Memory B cell (primary cell): ENCODE measurements around the gene JMJD6.
A peak's percentile ranks its signal among the peaks of the same experiment; 100 is the strongest.

Source experiments
- ATAC-seq: fragments of 150-1000 bp; cut with Tn5 transposase; 2 replicates; pipeline ENCODE4 v1.10.0; 2021; ENCODE audit warnings: low read depth, mild to moderate bottlenecking, moderate library complexity
- DNase-seq, 2 donors: peaks; one replicate each; pipeline ENCODE4 v3.0.0; 2022; ENCODE audit warnings: low spot score in 2 of 2
- H3K27ac Mint-ChIP-seq: one replicate; pipeline ENCODE4 v1.8.0; 2022; ENCODE audit warnings: mild to moderate bottlenecking, moderate library complexity, mixed read lengths
- H3K27me3 Mint-ChIP-seq: one replicate; pipeline ENCODE4 v1.8.0; 2022; ENCODE audit warnings: mixed read lengths
- H3K36me3 Mint-ChIP-seq: one replicate; pipeline ENCODE4 v1.8.0; 2022; ENCODE audit warnings: mild to moderate bottlenecking, mixed read lengths
- H3K4me1 Mint-ChIP-seq: one replicate; pipeline ENCODE4 v1.8.0; 2022; ENCODE audit warnings: mixed read lengths
- H3K4me3 Mint-ChIP-seq: one replicate; pipeline ENCODE4 v1.8.0; 2022; ENCODE audit warnings: mild to moderate bottlenecking, moderate library complexity, mixed read lengths
- H3K9me3 Mint-ChIP-seq: one replicate; pipeline ENCODE4 v1.8.0; 2022; ENCODE audit warnings: mixed read lengths

JMJD6 gene

DNA sequence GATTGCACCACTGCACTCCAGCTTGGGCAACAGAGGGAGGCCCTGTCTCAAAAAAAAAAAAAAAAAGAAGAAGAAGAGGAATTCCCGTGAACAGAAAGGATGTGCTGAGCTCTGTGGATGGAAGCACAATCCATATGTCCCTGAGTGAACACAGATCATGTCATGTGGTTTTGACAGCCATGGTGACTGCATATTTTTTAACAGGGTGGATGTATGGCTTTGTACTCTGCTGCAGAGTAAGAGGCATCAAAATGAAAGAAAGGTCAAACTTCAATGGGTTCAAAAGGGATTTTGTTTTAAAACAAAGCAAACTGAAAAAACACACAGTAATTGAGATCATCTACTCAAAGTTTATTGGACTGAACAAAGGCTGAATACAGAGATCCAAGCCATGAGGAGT, 47.2 kb downstream of the JMJD6 start:
- DNase-seq (no peak), ATAC-seq (no peak)
- Mint-ChIP-seq H3K9me3 (no peaks in the 10 kb centered on the region), H3K27ac (no peak overlapping the region), H3K4me3 (no peak overlapping the region), H3K27me3 (peaks cover 6% of the 10 kb centered on the region), H3K36me3 (no peaks in the 10 kb centered on the region), H3K4me1 (no peaks in the 10 kb centered on the region)

DNA sequence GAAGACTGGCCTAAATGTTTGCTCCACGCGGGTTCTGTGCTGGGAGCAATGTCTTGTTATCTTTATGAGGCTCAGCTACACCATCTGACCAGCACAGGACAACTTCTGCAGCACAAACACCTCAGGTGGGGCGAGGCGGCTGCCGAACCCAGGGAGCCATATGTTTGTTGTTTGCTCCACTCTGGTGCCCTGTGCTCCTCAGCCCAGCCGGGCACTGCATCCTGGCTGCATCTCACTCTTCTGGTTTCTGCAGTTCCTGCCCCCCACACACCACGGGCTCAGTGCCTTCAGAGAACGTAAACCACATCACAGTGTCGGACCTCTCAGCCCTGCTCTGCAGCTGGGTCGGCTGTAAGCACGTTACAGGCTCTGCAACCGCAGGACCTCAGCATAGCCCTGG, 48.1 kb downstream of the JMJD6 start:
- H3K4me1 Mint-ChIP-seq, result no peaks in the 10 kb centered on the region
- no peaks in the 10 kb centered on the region for H3K36me3 Mint-ChIP-seq
- no peaks in the 10 kb centered on the region for H3K9me3 Mint-ChIP-seq
- no peak overlapping the region for H3K4me3 Mint-ChIP-seq
- DNase-seq, result no peak
- ATAC-seq, result no peak
- H3K27ac Mint-ChIP-seq, result no peak overlapping the region
- H3K27me3 Mint-ChIP-seq, result peaks cover 5% of the 10 kb centered on the region

DNA sequence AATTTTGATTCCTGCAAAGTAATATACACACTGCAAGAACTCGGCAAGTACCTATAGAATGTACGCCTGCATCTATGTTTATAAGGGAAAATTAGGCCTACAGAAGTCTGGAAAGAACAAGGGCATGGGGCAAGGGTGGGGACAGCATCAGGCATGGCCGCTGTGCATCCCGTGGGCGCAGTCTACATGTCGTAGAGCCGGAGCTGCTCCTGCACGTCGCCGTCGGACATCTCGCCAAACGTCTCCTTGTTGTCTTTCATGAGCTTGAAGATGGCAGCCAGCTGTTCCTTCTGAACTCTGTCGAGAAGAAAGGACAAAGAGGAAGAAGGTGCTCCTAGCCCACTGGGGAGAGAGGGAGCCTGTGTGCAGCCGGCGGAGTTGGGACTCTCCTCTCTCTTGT, 49.0 kb downstream of the JMJD6 start:
- DNase-seq (no peak), ATAC-seq (no peak)
- Mint-ChIP-seq H3K4me1 (peaks cover 2% of the 10 kb centered on the region), H3K36me3 (no peaks in the 10 kb centered on the region), H3K27ac (no peak overlapping the region), H3K27me3 (peaks cover 5% of the 10 kb centered on the region), H3K4me3 (no peak overlapping the region), H3K9me3 (no peaks in the 10 kb centered on the region)

DNA sequence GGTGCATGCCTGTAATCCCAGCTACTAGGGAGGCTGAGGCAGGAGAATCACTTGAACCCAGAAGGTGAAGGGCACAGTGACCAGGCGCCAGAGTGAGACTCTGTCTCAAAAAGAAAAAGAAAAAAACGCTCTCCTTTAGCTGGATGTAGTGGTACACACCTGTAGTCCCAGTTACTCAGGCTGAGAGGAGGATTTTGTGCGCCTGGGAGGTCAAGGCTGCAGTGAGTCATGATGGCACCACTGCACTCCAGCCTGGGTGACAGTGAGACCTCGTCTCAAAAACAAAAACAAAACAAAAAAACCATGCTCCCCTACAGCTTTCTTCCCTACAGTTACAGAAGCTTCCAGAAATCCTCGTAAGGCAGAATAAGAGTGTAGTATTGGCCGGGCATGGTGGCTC, 49.8 kb downstream of the JMJD6 start:
- no peaks in the 10 kb centered on the region for H3K36me3 Mint-ChIP-seq
- H3K27ac Mint-ChIP-seq, result no peak overlapping the region
- no peaks in the 10 kb centered on the region for H3K9me3 Mint-ChIP-seq
- DNase-seq, result no peak
- no peak for ATAC-seq
- no peak overlapping the region for H3K4me3 Mint-ChIP-seq
- H3K4me1 Mint-ChIP-seq, result peaks cover 4% of the 10 kb centered on the region
- peaks cover 1% of the 10 kb centered on the region for H3K27me3 Mint-ChIP-seq

GRCh38 chr17:76675648-76676047, 50.8 kb downstream of the JMJD6 start:
- DNase-seq (no peak), ATAC-seq (no peak)
- Mint-ChIP-seq H3K27me3 (peaks cover 1% of the 10 kb centered on the region), H3K9me3 (no peaks in the 10 kb centered on the region), H3K36me3 (no peaks in the 10 kb centered on the region), H3K27ac (no peak overlapping the region), H3K4me1 (peaks cover 9% of the 10 kb centered on the region), H3K4me3 (no peak overlapping the region)

GRCh38 chr17:76674600-76674999, 51.8 kb downstream of the JMJD6 start:
- DNase-seq, result no peak
- peaks cover 2% of the 10 kb centered on the region for H3K9me3 Mint-ChIP-seq
- peaks cover 1% of the 10 kb centered on the region for H3K27me3 Mint-ChIP-seq
- peaks cover 10% of the 10 kb centered on the region for H3K4me1 Mint-ChIP-seq
- peaks cover 3% of the 10 kb centered on the region for H3K36me3 Mint-ChIP-seq
- no peak overlapping the region for H3K4me3 Mint-ChIP-seq
- H3K27ac Mint-ChIP-seq, result no peak overlapping the region
- no peak for ATAC-seq

- ATAC-seq (no peak), DNase-seq (no peak)
- H3K9me3 Mint-ChIP-seq, result peaks cover 2% of the 10 kb centered on the region
- H3K4me3 Mint-ChIP-seq, result no peak overlapping the region
- H3K36me3 Mint-ChIP-seq, result peaks cover 3% of the 10 kb centered on the region
- peaks cover 1% of the 10 kb centered on the region for H3K27me3 Mint-ChIP-seq
- peaks cover 10% of the 10 kb centered on the region for H3K4me1 Mint-ChIP-seq
- no peak overlapping the region for H3K27ac Mint-ChIP-seq
These were observed 52.7 kb downstream of the JMJD6 start for GRCh38 chr17:76673729-76674128.

DNA sequence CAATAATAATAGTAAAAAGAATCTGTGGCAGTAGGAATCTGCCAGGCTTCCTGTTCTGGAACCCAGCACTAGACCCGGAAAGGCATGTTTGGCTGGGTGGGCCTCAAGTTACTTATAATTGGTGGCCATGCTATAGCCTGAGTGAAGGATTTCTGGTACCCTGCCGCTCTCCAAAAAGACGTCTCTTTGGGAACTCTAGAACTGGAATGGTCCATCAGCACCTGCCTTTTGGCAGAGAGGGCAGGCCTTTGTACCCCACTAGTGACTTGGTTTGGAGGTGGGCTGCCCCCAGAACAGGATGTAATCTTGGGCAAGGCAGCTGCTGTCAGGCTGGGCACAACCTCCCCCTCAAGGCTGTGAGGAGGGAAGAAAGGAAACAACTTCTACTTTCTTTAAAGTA, 53.5 kb downstream of the JMJD6 start:
- DNase-seq, result no peak
- ATAC-seq, result no peak
- Mint-ChIP-seq H3K4me1 (peaks cover 10% of the 10 kb centered on the region), H3K4me3 (no peak overlapping the region), H3K27me3 (peaks cover 1% of the 10 kb centered on the region), H3K36me3 (peaks cover 3% of the 10 kb centered on the region), H3K27ac (no peak overlapping the region), H3K9me3 (peaks cover 2% of the 10 kb centered on the region)

GRCh38 chr17:76672270-76672851, 54.0 kb downstream of the JMJD6 start:
- H3K27me3 Mint-ChIP-seq, result peaks cover 2% of the 10 kb centered on the region
- DNase-seq (no peak), ATAC-seq (no peak)
- peak overlapping the region; percentile 87 for H3K4me3 Mint-ChIP-seq
- peaks cover 10% of the 10 kb centered on the region for H3K4me1 Mint-ChIP-seq
- peak overlapping the region; percentile 81 for H3K27ac Mint-ChIP-seq
- H3K36me3 Mint-ChIP-seq, result peaks cover 3% of the 10 kb centered on the region
- H3K9me3 Mint-ChIP-seq, result peaks cover 2% of the 10 kb centered on the region

- H3K9me3 Mint-ChIP-seq, result peaks cover 2% of the 10 kb centered on the region
- ATAC-seq, result no peak
- peaks cover 3% of the 10 kb centered on the region for H3K36me3 Mint-ChIP-seq
- peaks cover 10% of the 10 kb centered on the region for H3K4me1 Mint-ChIP-seq
- peaks cover 6% of the 10 kb centered on the region for H3K27me3 Mint-ChIP-seq
- peak overlapping the region; percentile 87 for H3K4me3 Mint-ChIP-seq
- peak overlapping the region; percentile 81 for H3K27ac Mint-ChIP-seq
- no peak for DNase-seq
These were observed 54.5 kb downstream of the JMJD6 start for GRCh38 chr17:76671912-76672262.

DNA sequence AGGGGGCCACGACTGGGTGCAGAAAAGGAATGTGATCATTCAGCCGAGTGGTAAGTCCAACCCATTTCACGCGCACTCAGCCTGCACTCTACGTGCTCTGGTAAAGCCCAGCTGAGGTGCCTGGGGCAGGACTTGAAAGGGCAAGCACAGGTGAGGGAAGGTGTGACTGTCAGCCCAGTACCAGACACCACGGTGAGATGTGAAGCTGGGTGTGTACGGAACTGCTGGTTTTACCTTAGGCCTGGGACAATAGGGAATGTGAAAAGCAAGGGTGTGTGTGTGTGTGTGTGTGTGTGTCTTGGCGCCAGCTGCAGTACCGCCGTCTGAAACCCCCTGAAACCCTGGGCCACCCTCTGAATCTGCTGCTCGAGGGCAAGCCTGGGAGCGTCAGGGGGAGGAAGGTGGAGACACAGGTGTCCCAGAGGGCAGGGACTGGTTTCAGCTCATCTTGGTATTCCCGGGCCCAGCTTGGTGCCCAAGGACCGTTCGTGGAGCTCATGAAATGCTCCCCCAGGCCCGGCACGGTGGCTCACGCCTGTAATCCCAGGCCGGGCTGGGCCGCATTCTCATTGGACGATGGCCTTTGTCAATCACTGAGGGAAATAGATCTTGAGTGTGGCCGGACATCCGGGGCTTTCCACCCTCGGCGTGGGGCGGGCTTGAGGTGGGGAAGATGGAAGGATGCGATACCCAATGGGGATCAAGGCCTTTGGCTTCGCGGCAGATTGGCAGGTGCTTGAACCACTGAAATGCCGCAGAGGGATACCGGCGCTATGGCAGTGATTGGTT, 55.1 kb downstream of the JMJD6 start:
- peaks cover 2% of the 10 kb centered on the region for H3K9me3 Mint-ChIP-seq
- H3K36me3 Mint-ChIP-seq, result peaks cover 3% of the 10 kb centered on the region
- ATAC-seq (peak; percentile 98), DNase-seq (peak; percentile 95 to 98)
- peak overlapping the region; percentile 81 for H3K27ac Mint-ChIP-seq
- peaks cover 10% of the 10 kb centered on the region for H3K4me1 Mint-ChIP-seq
- H3K27me3 Mint-ChIP-seq, result peaks cover 6% of the 10 kb centered on the region
- H3K4me3 Mint-ChIP-seq, result peak overlapping the region; percentile 87

DNA sequence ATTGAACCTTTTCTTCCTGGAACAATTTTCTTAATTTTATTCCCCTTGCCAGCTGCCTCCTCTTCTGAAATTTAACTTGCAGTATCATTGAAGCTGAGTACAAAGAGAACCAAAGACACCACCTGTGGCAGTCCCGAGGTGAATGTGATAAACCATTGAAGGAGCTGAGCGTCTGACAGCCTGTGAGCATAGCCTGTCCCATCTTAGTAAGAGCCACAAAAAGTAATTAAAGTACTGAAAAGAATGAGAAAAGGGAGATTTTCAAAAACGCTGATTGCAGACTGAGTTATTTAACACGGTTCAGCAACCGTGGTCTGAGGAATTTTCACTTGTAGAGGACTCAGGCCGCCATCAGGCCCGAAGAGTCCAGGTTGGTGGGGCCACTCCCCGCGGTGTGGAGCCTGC, 55.7 kb downstream of the JMJD6 start:
- DNase-seq, result no peak
- peak overlapping the region; percentile 87 for H3K4me3 Mint-ChIP-seq
- H3K9me3 Mint-ChIP-seq, result peaks cover 2% of the 10 kb centered on the region
- no peak for ATAC-seq
- H3K27me3 Mint-ChIP-seq, result peaks cover 7% of the 10 kb centered on the region
- H3K27ac Mint-ChIP-seq, result peak overlapping the region; percentile 81
- H3K4me1 Mint-ChIP-seq, result peaks cover 10% of the 10 kb centered on the region
- peaks cover 3% of the 10 kb centered on the region for H3K36me3 Mint-ChIP-seq

DNA sequence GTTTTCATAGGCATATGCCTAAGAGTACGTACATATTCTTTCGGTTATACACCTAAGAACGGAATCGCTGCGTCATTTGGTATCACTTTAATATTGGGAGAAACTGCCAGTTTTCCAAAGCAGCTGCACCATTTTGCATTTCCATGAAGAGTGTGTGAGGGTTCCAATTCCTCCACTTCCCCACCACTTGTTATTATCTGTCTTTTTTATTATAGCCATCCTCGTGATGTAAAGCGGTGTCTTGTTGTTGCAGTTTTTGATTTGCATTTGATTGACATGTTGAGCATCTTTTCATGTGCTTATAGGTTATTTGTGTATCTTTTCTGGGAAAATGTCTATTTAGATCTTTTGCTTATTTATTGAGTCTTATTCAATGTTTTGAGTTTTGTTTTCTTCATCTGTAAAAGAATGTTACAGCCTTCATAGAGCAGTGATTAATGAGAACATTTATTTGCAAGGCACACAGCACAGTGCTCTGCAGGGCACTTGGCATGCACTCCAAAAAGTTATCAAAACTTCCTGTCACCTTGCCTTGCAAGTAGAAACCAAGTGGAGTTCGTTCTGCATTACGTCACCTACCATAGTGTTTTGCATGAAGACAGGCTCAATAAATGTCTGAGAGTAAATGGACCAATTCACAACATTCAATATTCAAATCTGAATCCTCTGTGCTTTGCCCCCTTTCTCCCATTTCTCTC, 56.2 kb downstream of the JMJD6 start:
- ATAC-seq (no peak), DNase-seq (no peak)
- Mint-ChIP-seq H3K27ac (peak overlapping the region; percentile 81), H3K9me3 (peaks cover 2% of the 10 kb centered on the region), H3K4me3 (peak overlapping the region; percentile 87), H3K4me1 (peaks cover 10% of the 10 kb centered on the region), H3K27me3 (peaks cover 7% of the 10 kb centered on the region), H3K36me3 (peaks cover 3% of the 10 kb centered on the region)
